NCI-H345 (cell line): ENCODE results near the gene MYO15A.
"Not testable (repeated sequence)": the region's sequence is repeated elsewhere in the genome, so short reads cannot be mapped to it uniquely, and the experiment has no call there.

Experiments used
- DNase-seq: peaks from one replicate; lab custom pipeline; 2025; lab: John Stamatoyannopoulos, UW

The MYO15A gene

DNA sequence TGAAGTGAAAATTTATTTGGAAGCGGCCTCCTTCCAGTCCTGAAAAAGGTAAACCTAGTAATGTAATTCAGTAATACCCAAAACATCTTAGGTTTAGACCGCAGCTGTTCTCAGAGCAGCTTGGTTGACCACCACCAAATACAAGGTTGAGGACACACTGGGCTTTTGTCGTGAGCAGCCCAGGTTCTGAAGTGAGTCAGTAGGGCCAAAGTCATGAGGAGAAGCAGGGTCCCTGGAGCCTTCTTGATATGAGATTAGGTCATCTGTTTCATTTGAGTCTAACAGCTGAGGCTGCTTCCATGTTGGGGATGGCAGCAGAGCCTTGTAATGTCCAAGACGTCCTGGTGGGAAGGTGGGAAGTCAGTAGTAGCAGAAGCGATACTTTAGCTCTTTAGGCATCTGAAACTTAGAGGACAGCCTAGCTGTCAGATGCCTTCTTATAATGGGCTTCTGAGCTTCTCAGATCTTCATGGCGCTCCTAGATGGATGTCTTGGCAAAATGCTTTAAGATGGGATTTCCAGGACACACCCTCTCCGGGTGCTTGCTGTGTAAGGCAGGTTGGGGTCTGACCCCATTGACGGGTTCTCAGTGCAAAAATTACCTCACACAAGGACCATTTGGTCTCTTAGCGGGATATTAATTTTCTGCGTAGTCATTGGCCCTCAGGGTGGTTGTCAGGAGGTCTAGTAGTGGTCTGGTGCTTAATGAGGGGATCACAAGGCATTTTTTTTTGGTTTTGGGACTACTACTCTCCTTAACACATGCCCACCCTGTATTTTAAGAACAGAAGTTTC lies 77.5 kb downstream of the MYO15A start:
- no peak for DNase-seq

DNA sequence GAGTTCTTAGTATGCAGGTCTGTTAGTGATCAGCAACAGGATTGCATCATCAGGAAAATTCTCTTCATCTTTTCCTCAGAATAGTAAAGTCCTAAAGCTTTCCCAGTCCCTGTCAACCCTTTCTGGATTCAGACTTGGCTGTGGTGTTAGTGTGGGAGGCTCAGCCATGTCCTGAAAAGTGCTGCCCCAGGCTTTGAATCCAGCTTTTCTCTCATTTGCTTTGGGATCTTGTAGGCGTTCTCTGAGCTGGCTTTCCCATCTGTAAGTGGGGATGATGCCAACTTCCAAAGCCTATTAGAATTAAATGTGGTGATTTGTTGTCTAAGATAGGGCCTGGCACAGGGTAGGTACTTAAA lies 78.0 kb downstream of the MYO15A start:
- no peak for DNase-seq

DNA sequence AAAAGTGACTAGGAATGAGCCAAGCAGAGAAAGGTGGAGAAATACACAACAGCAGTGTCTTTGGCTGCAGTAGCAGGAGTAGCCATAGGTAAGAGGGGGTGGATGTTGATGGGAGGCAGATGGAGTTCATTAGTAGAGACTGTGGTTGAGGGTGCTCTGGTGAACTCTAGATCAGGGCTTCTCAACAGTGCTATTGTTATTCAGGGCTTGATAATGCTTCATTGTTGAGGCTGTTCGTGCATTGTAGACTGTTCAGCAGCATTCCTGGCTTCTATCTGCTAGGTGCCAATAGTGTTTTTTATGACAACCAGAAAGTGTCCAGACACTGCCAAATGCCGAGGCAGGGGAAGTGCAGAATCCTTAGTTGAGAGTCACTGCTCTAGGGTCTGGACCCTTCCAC lies 78.7 kb downstream of the MYO15A start:
- no peak for DNase-seq

DNA sequence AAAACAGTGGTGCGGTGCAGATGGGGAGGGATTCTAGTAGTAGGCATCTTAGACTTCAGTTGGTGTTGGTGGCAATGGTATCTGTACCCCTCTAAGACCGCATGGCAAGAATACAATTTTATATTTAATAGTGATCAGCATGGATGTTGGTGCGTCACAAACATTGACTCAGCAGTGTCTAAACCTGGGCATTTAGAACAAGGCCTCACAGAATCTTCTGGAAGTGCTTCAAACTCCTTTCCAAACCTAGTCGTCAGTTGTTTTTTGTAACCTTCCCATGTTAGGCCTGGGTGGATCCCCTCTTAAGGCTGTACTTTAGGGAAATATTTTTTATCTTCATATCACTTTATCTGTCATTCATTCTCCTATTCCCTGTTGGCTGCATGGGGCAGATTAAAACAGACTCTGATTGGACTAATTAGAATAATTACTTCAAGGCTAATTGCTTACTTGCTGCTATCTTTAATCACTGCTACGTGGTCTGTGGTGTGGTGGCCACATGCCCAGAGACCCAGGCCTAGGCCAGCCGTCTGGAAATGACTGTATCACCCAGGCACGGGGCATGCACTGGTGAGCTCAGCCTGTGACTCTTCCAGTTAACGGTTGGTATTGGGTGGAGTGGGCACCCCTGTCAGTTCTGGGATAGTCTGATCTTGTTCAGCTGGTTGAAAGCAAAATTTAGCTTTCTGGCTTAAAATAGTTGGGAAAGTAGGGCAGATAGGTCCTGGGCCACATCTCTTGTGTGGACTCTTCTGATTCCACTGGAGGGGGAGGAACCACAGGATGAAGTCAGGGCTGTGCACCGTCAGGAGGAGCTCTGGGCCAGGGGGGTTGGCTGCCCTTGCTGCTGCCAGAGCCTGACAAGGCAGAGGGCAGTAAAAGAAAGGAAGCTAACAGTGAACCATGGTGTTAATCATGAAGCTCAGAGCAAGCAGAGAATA lies 79.5 kb downstream of the MYO15A start:
- DNase-seq: no peak

DNA sequence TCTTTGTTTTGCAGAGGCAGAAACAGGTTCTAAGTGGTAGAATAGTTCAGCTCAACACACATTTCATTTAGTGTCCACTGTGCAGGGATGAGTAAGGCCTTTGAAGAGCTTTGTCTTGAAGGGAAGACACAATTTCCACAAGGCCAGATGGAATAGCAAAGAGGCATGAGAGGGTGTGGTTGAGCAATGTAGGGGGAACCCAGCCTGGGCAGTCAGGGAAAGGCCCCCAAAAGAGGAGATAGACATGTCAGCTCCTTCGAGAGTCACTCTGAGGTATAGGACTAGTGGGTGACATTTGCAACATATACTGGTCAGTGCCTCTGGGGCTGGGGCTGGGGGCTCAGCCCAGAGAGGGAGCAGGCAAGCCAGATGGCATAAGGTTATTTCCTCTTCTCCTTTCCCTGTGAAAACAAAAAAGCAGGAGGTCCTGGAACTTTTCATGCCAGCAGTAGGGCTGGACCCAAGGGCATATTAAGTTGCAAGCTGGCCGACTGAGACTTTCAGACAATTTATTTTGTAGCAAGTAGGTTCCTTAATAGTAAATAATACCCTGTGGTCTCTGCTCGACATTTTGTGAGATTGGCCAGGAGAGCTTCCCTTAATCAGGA lies 82.2 kb downstream of the MYO15A start:
- no peak for DNase-seq

DNA sequence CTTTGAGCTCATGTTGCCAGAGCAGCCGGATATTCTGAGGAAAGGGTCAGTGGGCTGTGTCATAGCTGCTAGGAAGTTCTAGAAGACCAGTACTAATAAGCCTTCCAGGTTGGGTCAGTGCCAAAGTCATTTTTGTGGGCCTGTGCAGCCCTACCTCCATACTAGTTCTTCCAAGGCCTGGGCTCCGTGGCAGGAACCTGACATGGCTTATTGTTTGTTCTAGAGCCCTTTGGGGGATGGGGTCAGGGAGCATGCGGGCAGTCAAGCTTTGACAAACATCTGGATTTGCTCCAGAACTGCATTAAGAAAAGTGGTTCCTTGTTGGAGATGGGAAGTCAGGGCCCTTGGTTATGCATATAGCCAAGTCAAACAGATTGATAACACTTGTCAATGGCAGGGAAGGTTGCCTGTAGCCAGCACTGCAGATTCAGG lies 82.7 kb downstream of the MYO15A start:
- no peak for DNase-seq

DNA sequence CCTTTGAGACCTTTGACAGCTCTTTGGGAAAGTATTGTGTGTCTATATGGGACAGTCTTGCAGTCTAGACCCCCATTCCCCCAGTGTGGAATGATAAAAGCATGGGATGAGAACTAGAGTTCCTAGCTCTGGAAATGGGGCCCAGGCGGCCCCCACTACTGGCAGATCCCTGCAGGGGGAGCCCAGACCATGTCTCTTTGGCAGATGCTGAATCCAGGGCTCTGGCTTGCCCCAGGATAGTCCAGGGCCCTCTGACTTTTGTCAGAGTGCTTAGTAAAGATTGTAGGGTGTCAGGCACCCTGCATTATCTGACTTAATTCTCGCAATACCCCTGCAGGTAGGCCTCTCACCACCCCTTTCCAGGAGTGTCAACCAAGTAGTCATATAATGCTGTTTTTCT lies 83.4 kb downstream of the MYO15A start:
- no peak for DNase-seq

DNA sequence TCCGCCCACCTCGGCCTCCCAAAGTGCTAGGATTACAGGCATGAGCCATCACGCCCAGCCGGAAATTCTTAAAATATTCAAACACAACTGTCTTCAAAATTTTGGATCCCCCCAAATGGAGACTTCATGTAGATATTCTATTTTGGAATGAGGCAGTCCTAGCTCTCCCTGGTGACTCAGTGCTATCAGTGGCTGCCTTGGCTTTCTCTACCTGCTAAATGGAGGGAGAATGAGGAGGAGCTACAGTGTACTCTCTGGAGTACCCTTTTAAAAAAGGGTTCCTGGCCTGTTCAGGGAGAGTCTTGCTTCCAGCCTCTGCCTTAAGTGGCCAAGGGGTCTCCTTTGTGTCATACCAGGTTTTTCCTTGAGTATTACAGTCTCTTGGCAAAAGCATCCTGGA lies 85.8 kb downstream of the MYO15A start:
- DNase-seq: no peak

DNA sequence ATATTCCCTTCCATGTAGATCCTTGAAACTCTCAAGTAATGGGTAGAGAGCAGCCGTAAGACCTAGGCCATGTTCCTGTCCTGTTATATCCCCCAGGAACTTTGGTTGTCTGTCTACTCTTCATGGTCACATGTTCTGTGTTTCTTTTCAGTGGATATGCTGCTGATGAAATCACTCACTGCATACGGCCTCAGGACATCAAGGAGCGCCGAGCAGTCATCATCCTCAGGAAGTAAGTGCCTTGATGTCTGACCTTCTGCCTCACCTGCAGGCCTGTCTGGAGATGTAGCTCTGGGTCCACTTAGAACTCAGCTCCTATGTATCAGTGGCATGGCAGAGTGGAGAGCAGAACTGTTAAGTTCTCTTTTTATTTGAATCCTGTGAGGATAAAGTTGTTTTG lies 86.2 kb downstream of the MYO15A start:
- no peak for DNase-seq

DNA sequence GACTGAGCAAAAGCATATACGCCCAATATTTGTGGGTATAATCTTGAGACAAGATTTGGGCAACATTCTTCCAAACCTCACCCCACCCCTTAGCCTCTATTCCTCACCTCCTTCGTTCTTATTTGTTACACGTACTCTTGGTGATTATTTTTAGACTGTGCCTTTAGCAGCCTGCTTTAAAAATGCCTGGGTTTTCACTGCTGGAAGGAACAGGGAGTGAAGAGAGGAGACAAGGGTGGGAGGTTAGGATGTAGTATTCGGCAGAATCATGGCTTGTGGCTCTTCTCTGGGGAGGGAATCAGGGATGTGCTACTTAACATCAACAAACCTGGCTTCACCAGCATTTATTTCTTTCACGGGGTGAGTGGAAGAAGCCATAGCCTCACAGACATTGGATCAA lies 86.7 kb downstream of the MYO15A start:
- DNase-seq: no peak

DNA sequence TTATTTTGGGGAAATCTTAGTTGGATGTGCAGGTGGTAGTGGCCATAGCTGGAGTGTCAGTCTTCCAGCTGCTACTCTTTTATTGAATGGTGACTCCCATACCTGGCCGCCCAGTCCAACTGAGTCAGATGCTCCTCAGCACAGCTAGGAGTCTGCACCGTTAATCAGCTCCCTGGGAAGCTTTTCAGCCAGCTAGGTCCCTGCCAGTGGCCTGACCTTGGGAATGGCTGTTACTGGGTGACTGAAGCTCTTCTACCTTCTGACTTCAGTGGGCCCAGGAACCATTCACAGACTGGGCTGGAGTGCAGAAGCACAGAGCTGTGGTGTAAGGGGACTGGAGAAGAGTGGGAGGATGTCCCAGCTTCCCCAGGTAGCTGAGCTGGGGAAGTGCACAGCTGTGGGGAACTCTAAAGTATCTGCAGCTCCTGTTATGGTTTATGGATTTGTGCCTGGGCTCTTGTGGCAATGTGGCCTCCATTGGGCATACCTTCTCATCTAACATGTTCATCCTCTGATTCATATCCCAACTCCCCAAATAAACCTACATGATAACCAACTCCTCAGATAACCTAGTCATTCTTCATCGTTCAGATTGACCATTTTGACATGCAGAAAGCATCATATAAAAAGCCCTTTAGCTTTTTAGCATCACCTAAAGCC lies 89.1 kb downstream of the MYO15A start:
- DNase-seq: no peak

DNA sequence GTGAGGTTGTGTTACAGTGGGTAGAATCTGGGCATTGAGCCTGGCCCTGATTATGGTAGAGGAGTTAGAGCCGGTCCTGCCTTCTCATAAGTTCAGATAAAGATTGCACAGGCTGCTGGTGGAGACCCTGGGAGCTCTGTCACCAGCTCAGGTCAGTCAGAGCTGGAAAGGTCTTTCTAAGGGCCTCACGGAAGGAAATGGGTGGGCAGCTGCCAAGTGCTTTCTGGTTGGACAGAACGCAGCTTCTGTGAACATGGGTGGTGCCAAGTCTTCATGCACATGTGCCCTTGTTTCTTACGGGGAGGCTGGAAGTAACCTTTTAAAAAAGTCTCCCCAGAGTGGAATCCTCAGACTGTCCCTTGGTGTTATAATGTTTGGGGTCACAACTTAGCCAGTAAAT lies 90.0 kb downstream of the MYO15A start:
- no peak for DNase-seq

DNA sequence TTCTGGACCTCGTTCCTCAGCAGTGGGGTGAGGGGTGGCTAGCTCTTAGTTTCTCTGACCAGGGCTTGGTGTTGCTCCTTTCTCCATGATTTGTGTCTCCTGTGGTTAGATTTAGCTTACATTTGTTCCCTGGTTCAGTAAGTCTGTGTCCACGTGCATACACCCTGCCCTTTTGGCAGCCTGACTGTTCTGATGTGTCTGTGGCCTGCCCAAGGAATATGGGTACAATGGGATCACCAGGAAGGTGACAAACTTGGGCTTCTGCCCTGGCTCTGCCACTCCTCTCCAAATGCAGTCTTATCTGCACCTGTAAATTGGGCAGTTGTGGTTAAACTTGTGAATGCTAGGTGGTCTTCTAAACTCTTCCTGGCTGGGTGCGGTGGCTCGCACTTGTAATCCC lies 92.6 kb downstream of the MYO15A start:
- no peak for DNase-seq

DNA sequence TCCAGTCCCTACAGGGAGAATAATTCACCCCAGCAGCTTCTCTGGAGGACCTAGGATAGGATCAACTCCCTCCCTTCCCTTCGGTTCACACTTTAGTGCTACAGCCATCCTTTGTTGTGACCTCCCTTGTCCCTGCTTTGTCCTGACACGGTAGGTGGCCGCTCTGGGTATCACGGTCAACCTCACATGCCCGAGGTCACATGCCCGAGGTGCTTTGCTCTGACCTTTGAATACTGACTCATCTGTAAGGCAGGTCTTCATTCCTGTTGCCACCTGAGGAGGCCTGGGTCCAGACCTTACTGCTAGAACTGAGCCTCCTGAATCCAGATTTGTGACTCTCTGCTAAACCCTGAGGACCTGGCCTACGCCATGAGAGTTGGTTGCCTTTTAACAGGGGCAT lies 94.8 kb downstream of the MYO15A start:
- DNase-seq: no peak

DNA sequence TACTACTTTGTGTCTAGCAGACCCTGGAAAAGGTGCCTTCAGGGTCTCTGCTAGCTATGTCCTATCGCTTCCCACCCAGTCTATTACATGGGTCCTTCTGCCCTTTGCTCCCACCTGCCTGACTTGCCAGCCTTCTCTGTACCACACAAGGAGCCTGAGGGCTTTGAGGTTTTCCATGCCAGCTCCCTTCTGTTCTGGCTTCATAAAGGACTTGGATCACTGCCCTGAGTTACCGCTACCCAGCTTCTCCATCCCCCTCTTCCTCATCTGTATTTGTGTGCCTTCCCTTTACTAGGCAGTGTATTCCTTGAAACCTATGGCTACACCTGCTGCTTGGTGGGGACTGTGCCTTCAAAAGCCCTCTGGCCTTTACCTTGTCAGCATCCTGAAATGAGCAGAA lies 97.3 kb downstream of the MYO15A start:
- DNase-seq: no peak

DNA sequence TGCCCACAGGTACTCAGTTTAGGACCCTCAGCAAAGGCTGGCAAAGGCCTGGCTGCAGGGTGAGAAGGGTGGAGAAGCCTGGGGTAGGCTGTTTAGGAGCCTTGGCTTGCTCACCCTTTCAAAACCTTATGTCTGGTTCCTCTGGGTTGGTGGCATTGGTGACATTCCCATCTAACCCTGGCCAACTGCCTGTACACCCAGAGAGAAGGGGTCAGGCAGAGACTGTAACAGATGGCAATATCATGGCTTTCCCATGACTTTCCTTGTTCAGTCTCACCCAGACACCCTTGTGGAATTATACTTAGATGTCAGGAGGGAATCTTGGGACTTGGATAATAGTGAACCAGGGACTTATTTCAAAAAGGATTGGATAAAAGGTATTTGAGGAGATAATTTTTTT lies 98.4 kb downstream of the MYO15A start:
- DNase-seq: no peak

DNA sequence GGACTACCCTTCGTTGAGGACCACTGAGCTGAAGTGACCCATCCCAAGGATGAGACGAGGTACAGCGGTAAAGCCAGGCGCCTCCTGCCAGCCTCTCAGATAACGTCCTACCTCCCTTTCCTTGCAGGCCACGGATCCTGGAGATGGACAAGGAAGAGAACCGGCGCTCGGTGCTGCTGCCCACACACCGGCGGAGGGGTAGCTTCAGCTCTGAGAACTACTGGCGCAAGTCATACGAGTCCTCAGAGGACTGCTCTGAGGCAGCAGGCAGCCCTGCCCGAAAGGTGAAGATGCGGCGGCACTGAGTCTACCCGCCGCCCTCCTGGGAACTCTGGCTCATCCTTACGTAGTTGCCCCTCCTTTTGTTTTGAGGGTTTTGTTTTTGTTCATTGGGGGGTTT lies 99.5 kb downstream of the MYO15A start:
- no peak for DNase-seq

DNA sequence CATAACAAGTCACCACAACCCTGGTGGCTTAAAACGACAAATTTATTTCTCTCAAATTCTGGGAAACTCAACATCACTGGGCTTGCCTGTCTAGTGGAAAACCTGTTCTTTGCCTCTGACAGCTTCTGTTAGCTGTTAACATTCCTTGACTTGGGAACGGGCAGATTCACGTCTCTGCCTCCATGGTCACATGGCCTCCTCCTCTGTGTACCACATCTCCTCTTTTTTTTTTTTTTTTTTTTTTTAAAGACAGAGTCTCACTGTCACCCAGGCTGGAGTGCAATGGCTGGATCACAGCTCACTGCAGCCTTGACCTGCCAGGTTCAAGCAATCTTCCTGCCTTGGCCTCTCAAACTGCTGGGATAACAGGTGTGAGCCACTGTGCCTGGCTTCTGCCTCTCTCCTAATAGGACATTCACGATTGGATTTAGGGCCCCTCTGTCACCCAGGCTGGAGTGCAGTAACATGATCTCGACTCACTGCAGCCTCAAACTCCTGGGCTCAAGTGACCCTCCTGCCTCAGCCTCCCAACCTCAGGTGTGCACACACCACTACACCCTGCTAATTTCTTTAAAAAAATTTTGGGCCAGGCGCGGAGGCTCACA lies 105.2 kb downstream of the MYO15A start:
- DNase-seq: no peak

DNA sequence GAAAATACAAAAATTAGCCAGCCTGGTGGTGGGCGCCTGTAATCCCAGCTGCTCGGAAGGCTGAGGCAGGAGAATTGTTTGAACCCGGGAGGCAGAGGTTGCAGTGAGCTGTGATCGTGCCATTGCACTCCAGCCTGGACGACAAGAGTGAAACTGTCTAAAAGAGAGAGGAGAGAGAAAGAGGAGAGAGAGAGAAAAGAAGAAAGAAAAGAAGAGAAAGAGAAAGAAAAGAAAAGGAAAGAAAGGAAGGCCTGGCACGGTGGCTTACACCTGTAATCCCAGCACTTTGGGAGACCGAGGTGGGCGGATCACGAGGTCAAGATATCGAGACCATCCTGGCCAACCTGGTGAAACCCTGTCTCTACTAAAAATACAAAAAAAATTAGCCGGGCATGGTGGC lies 108.3 kb downstream of the MYO15A start:
- DNase-seq: not testable (repeated sequence)

DNA sequence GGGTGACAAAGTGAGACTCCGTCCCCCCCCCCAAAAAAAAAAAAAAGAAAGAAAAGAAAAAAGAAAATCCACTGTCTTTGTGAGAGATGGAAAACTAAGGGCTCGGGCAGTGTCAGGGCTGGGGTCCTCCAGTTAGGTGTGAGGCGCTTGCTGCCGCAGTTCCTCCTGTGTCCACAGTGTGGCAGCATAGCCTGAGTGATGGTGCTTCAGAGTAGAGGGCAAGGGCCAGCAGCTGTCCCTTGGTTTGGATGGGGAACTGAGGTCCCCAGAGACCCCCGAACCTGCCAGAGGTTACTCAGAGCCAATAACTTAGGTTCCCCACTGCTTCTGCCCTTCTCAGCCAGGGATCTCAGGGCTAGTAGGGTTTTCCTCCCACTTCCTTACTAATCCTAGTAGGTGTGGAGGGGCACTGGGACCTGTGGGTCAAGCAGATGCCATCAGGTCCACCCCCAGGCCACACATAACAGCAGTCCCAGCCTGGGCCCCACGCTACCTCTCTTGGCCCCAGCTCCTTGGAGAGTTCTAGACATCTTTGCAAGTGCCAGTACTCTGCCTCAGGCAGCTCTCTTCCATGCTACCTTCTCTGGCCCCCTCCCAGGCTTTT lies 109.0 kb downstream of the MYO15A start:
- peak; percentile 50 for DNase-seq

DNA sequence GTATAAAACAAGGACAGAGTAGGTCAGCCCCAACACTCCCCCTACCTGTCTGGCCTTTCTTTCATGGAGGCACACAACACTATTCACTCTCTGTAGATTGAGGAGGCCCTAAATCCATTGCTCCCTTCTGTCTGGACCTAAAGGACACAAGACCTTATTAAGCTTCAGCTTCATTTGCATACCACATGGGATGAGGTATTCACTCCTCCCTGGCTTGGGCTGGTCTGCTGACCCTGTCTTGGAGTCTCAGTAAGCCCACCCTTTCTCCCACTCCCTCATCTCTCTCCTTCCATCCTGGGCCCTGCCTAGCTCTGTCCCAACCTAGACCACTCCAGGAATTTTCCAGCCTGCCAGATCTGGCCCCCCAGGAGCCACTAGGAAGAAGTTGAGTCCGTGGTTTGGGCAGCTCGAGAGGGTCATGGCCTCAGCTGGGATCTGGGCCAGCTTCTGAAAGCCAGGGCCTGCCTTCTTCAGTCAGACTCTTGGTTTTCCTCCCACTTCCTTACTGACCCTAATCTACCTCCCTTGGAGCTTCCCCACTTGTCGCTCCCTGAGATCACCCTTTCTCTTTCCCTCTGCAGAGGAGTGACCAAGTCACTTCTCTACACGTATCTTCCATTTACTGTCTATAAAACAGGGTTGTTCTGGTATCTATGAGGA lies 110.3 kb downstream of the MYO15A start:
- no peak for DNase-seq
